Chondrocyte (in vitro differentiated cells): Measurements from ENCODE around the gene KIAA1217. TPM values are rescaled to one million over a fixed set of nuclear protein-coding genes. Genes with fewer than 3 reads are reported as not detected.
A peak's percentile ranks its signal among the peaks of the same experiment; 100 is the strongest.

Experiments
- DNase-seq: peaks from one replicate; pipeline ENCODE4 v3.0.0; 2021; ENCODE audit warnings: mixed read lengths, low spot score
- H3K27ac Mint-ChIP-seq: one replicate; pipeline ENCODE4 v1.8.0; 2021; ENCODE audit warnings: mild to moderate bottlenecking, moderate library complexity, mixed read lengths; ENCODE audit not compliant: unreplicated experiment
- H3K27me3 Mint-ChIP-seq: 2 replicates; pipeline ENCODE4 v1.8.0; 2021; ENCODE audit warnings: low read depth, mixed read lengths
- H3K36me3 Mint-ChIP-seq: 2 replicates; pipeline ENCODE4 v1.8.0; 2021; ENCODE audit warnings: low read depth, mixed read lengths
- H3K4me1 Mint-ChIP-seq: 2 replicates; pipeline ENCODE4 v1.8.0; 2021; ENCODE audit warnings: low read depth, mild to moderate bottlenecking, mixed read lengths
- H3K4me3 Mint-ChIP-seq: one replicate; pipeline ENCODE4 v1.8.0; 2021; ENCODE audit warnings: mild to moderate bottlenecking, moderate library complexity, mixed read lengths; ENCODE audit not compliant: unreplicated experiment
- H3K9me3 Mint-ChIP-seq: 2 replicates; pipeline ENCODE4 v1.8.0; 2021; ENCODE audit warnings: low read depth, mixed read lengths
- total RNA-seq: library from RNA; stranded (reverse); gene quantifications from 3 replicates; pipeline ENCODE4 v1.2.1, GENCODE V29; 2021
- TF ChIP-seq, protein P1 (sequence below): fragments of 200-600 bp; sonication (generic); IDR thresholded peaks from 2 replicates; pipeline ENCODE4 v1.5.0; 2021; ENCODE audit warnings: antibody characterized with exemption, mild to moderate bottlenecking, moderate library complexity

The KIAA1217 gene
- total RNA-seq, 1 donor from 2014 or later = 13.2 TPM

DNA sequence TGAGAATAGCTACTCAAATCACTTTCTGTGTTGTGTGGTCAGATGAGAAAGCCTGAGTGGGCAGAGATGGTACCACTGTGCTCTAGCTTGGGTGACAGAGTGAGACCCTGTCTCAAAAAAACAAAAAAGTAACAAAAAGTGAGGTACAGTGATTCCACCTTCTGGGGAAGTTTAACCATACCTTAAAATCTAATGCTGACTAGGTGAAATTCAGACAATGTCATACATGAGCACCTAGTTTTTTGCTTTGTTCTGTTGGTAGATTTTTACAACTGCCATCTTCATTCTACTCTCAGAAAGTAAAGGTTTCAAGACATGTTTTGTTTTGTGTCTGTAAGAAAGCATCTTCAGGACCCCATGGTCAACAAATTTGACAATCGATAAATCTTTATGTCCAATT, 370.5 kb downstream of the KIAA1217 start:
- TF ChIP-seq, protein P1, sequence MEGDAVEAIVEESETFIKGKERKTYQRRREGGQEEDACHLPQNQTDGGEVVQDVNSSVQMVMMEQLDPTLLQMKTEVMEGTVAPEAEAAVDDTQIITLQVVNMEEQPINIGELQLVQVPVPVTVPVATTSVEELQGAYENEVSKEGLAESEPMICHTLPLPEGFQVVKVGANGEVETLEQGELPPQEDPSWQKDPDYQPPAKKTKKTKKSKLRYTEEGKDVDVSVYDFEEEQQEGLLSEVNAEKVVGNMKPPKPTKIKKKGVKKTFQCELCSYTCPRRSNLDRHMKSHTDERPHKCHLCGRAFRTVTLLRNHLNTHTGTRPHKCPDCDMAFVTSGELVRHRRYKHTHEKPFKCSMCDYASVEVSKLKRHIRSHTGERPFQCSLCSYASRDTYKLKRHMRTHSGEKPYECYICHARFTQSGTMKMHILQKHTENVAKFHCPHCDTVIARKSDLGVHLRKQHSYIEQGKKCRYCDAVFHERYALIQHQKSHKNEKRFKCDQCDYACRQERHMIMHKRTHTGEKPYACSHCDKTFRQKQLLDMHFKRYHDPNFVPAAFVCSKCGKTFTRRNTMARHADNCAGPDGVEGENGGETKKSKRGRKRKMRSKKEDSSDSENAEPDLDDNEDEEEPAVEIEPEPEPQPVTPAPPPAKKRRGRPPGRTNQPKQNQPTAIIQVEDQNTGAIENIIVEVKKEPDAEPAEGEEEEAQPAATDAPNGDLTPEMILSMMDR = no peak
- peaks cover 5% of the 10 kb centered on the region for H3K4me1 Mint-ChIP-seq
- DNase-seq = no peak
- no peak overlapping the region for H3K4me3 Mint-ChIP-seq
- peaks cover 10% of the 10 kb centered on the region for H3K36me3 Mint-ChIP-seq
- no peaks in the 10 kb centered on the region for H3K9me3 Mint-ChIP-seq
- H3K27ac Mint-ChIP-seq = no peak overlapping the region
- no peaks in the 10 kb centered on the region for H3K27me3 Mint-ChIP-seq

DNA sequence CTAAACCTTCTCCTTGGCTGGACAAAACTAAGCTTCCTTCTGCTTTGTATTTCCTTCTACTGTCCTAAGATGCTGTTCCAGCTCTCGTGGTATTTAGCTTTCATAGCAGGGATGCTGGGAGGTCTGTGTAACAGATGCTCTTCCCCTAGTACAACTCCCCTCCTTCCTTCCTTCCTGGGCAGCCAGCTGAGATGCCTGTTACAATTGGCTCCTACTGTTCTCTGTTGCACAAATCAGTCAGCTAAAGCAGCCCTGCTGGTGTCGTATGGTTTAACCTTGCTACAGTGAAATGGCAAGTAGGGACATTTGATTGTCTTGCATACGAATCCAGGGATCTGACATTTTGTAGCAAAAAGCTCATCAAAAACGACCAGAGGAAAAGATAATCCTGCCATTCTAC, 371.0 kb downstream of the KIAA1217 start:
- no peaks in the 10 kb centered on the region for H3K9me3 Mint-ChIP-seq
- no peak overlapping the region for H3K27ac Mint-ChIP-seq
- no peak overlapping the region for H3K4me3 Mint-ChIP-seq
- TF ChIP-seq, protein P1 = no peak
- no peak for DNase-seq
- H3K36me3 Mint-ChIP-seq = peaks cover 11% of the 10 kb centered on the region
- peaks cover 5% of the 10 kb centered on the region for H3K4me1 Mint-ChIP-seq
- H3K27me3 Mint-ChIP-seq = no peaks in the 10 kb centered on the region

DNA sequence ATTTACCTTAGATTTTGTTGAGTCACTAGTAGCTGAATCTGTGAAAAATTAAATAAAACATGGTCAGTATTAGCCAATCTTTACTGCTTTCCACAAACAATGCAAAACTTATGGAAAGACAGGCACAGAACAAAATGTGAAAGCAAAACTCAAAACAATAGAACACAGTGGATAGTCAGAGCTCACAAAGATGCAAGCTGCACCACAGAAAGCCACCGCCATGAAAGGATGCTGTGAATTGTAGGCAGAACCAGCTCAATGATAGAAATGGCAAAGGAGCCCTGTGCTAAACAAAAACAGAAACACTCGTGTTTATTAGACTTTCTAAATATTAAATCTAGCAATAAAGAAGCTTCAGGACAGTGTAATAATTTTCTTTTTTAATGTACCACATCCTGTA, 380.3 kb downstream of the KIAA1217 start:
- TF ChIP-seq, protein P1 = no peak
- H3K4me1 Mint-ChIP-seq = no peaks in the 10 kb centered on the region
- H3K27me3 Mint-ChIP-seq = no peaks in the 10 kb centered on the region
- no peak for DNase-seq
- H3K27ac Mint-ChIP-seq = no peak overlapping the region
- peaks cover 49% of the 10 kb centered on the region for H3K36me3 Mint-ChIP-seq
- no peak overlapping the region for H3K4me3 Mint-ChIP-seq
- no peaks in the 10 kb centered on the region for H3K9me3 Mint-ChIP-seq

DNA sequence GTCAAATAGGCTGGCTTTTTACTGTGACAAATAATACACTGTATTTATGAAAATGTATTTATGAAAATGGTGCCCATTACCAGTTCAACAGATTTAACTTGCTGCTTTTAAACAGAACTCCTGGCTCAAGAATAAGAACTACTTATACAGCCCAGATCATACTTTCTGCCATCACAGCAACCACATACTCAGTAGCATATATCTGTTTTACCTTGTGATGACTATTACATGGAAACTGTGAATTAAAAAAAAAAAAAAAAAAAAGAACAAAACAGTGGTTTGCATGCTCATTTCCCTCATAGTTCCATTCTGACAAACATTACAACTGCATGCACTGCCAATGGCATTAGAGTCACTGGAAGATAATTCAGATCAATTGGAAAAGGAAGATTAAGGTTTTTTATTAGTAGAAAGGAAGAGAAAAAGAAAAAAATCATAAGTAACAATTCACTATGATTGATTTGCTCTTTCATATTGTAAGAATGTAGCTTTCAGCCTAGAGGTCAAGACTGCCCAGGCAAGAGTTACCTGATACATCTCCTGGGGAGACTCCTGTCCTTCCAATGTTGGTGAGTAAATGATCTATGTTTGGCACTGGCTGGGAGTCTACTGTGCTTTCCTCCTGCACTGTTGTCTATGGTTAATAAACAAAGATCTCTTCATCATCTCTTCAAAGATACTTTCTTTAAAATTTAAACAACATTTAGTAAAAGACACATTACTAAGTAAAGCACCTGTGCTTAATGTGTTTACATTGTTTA, 381.9 kb downstream of the KIAA1217 start:
- DNase-seq = no peak
- no peaks in the 10 kb centered on the region for H3K27me3 Mint-ChIP-seq
- TF ChIP-seq, protein P1 = no peak
- no peak overlapping the region for H3K27ac Mint-ChIP-seq
- no peak overlapping the region for H3K4me3 Mint-ChIP-seq
- no peaks in the 10 kb centered on the region for H3K4me1 Mint-ChIP-seq
- H3K9me3 Mint-ChIP-seq = no peaks in the 10 kb centered on the region
- peaks cover 42% of the 10 kb centered on the region for H3K36me3 Mint-ChIP-seq

DNA sequence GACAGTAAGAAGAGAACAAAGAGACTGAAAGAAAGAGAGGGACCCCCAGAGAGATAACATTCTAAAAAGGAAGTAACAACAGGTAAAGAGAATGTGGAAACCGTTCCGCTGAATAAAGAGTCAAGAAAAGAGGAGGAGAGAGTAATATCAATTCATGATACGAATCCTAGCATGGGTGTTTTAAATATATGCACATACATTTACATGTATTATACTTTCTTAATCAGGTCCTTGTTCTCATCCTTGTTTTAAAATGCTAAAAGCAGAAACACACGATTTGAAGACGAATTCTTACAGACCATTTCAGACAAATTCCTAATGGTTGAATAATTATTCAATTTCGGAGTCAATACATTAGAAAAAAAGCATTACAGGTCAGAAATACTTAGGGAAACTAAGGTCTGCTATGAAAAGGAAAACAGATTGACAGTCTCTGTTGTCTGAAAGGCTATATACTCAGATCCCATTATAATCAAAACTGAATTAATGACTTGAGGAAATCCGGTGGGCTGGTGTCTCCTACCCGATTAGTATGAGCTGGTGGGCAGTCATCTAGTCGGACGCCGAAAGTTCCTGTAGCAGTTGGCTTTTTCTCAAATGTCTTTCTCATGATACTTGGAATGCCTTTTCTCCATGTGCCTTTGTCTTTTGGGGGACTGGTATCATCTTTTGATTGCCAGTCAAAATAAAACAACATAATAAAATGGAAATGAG, 387.4 kb downstream of the KIAA1217 start:
- Mint-ChIP-seq H3K27ac (peak overlapping the region; percentile 38), H3K4me1 (no peaks in the 10 kb centered on the region), H3K4me3 (no peak overlapping the region)

More for the DNA sequence above, 387.4 kb downstream of the KIAA1217 start:
- DNase-seq = no peak
- Mint-ChIP-seq H3K9me3 (no peaks in the 10 kb centered on the region), H3K36me3 (peaks cover 48% of the 10 kb centered on the region), H3K27me3 (no peaks in the 10 kb centered on the region)
- TF ChIP-seq, protein P1 = no peak
